ENCODE data around the gene IL34.

IL34 gene

DNA sequence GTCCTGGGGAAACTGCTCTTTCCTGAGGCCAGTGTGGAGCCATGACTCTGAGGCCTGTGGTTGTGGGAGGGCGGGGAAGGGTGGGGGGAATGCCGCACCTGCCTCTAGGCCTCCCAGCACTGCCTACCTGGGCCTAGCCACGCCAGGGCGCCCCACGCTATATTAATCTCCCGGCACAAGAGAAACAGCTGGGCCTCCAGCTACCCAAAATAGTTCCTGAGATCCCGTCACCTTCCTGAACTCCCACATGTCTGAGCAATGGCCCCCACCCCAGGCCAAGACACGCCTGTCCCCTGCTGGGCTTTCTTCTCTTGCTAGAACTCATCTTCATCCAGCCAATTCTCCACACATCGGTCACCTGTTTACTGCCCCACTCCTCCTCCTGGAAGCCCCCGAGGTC, 52.5 kb downstream of the IL34 start:
- no peak for DNase-seq (ENCODE audit: low read depth, low spot score)
- no peaks in the 10 kb centered on the region for H3K36me3 ChIP-seq (ENCODE audit: control insufficient read depth, insufficient read depth, low read length)
- no peaks in the 10 kb centered on the region for H3K27me3 ChIP-seq (ENCODE audit: control insufficient read depth, insufficient read depth, low read length)
- H3K4me1 ChIP-seq (ENCODE audit: control insufficient read depth, insufficient read depth, low read length), result peaks cover 21% of the 10 kb centered on the region
- no peak overlapping the region for H3K27ac ChIP-seq (ENCODE audit: low read length)
- H3K9me3 ChIP-seq (ENCODE audit: control insufficient read depth, insufficient read depth, low read length), result no peaks in the 10 kb centered on the region
- no peak overlapping the region for H3K4me3 ChIP-seq (ENCODE audit: low read length)
- WGBS (ENCODE audit: insufficient coverage, insufficient read length), result no CpG with 5 or more reads among the region's 10 CpGs

DNA sequence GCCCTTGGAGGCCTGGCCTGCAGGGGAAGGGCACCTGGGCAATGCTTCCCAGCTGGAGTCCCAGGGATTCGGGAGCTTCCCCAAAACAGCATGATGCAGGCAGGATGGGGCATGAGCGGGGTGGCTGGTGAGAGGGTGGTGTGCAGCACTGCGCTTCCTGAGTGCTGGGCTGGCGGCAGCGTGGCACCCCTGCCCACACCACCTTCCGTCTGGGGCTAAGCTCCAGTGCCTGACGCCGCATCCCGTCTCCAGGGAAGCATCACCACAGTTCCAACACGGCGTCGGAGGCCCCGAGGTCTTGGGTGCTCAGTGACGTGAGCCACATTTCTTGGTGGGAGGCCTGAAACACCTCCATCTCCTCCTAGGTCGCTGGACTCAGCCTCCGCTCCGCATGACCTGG, 53.3 kb downstream of the IL34 start:
- Histone ChIP-seq H3K4me1 (ENCODE audit: control insufficient read depth, insufficient read depth, low read length) (peaks cover 16% of the 10 kb centered on the region), H3K9me3 (ENCODE audit: control insufficient read depth, insufficient read depth, low read length) (no peaks in the 10 kb centered on the region), H3K4me3 (ENCODE audit: low read length) (no peak overlapping the region), H3K36me3 (ENCODE audit: control insufficient read depth, insufficient read depth, low read length) (no peaks in the 10 kb centered on the region), H3K27ac (ENCODE audit: low read length) (no peak overlapping the region), H3K27me3 (ENCODE audit: control insufficient read depth, insufficient read depth, low read length) (no peaks in the 10 kb centered on the region)
- no peak for DNase-seq (ENCODE audit: low read depth, low spot score)
- WGBS (ENCODE audit: insufficient coverage, insufficient read length), result no CpG with 5 or more reads among the region's 17 CpGs

- H3K27me3 ChIP-seq (ENCODE audit: control insufficient read depth, insufficient read depth, low read length), result no peaks in the 10 kb centered on the region
- DNase-seq (ENCODE audit: low read depth, low spot score), result no peak
- no peak overlapping the region for H3K4me3 ChIP-seq (ENCODE audit: low read length)
- no CpG with 5 or more reads among the region's 30 CpGs for WGBS (ENCODE audit: insufficient coverage, insufficient read length)
- H3K36me3 ChIP-seq (ENCODE audit: control insufficient read depth, insufficient read depth, low read length), result no peaks in the 10 kb centered on the region
- H3K4me1 ChIP-seq (ENCODE audit: control insufficient read depth, insufficient read depth, low read length), result peaks cover 15% of the 10 kb centered on the region
- no peaks in the 10 kb centered on the region for H3K9me3 ChIP-seq (ENCODE audit: control insufficient read depth, insufficient read depth, low read length)
- H3K27ac ChIP-seq (ENCODE audit: low read length), result no peak overlapping the region
Measured at GRCh38 chr16:70700101-70701020, 54.0 kb downstream of the IL34 start.

- H3K9me3 ChIP-seq (ENCODE audit: control insufficient read depth, insufficient read depth, low read length), result no peaks in the 10 kb centered on the region
- no CpG with 5 or more reads among the region's 3 CpGs for WGBS (ENCODE audit: insufficient coverage, insufficient read length)
- H3K27me3 ChIP-seq (ENCODE audit: control insufficient read depth, insufficient read depth, low read length), result no peaks in the 10 kb centered on the region
- H3K4me3 ChIP-seq (ENCODE audit: low read length), result no peak overlapping the region
- H3K36me3 ChIP-seq (ENCODE audit: control insufficient read depth, insufficient read depth, low read length), result no peaks in the 10 kb centered on the region
- H3K4me1 ChIP-seq (ENCODE audit: control insufficient read depth, insufficient read depth, low read length), result peaks cover 9% of the 10 kb centered on the region
- H3K27ac ChIP-seq (ENCODE audit: low read length), result no peak overlapping the region
- no peak for DNase-seq (ENCODE audit: low read depth, low spot score)
Measured at GRCh38 chr16:70701036-70701435, 54.7 kb downstream of the IL34 start.

DNA sequence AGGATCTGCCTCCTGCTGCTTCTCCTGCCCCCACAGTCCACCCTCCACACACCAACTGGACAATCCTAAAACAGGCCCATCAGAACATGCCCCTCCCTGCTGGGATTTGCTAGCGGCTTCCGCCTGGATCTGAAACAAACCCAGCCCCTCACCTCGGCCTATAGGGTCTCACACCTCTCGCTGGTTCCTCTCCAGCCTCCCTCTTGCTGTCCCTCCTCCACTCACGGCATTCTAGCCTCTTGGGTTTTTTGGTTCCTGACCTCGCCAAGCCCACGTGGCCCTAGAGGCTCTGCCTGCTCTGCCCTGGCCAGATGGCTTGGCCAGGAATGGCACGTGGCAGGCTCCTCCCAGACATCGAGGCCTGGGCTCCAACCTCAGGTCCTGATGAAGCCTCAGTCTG, 55.2 kb downstream of the IL34 start:
- no peak for DNase-seq (ENCODE audit: low read depth, low spot score)
- peaks cover 9% of the 10 kb centered on the region for H3K4me1 ChIP-seq (ENCODE audit: control insufficient read depth, insufficient read depth, low read length)

GRCh38 chr16:70701998-70702397, 55.6 kb downstream of the IL34 start:
- Histone ChIP-seq H3K9me3 (ENCODE audit: control insufficient read depth, insufficient read depth, low read length) (no peaks in the 10 kb centered on the region), H3K4me3 (ENCODE audit: low read length) (no peak overlapping the region), H3K27me3 (ENCODE audit: control insufficient read depth, insufficient read depth, low read length) (no peaks in the 10 kb centered on the region), H3K4me1 (ENCODE audit: control insufficient read depth, insufficient read depth, low read length) (peaks cover 9% of the 10 kb centered on the region), H3K27ac (ENCODE audit: low read length) (no peak overlapping the region), H3K36me3 (ENCODE audit: control insufficient read depth, insufficient read depth, low read length) (no peaks in the 10 kb centered on the region)
- no peak for DNase-seq (ENCODE audit: low read depth, low spot score)
- no CpG with 5 or more reads among the region's 8 CpGs for WGBS (ENCODE audit: insufficient coverage, insufficient read length)

More for the DNA sequence above, 55.2 kb downstream of the IL34 start:
- no peaks in the 10 kb centered on the region for H3K36me3 ChIP-seq (ENCODE audit: control insufficient read depth, insufficient read depth, low read length)
- H3K4me3 ChIP-seq (ENCODE audit: low read length), result no peak overlapping the region
- H3K9me3 ChIP-seq (ENCODE audit: control insufficient read depth, insufficient read depth, low read length), result no peaks in the 10 kb centered on the region
- no CpG with 5 or more reads among the region's 9 CpGs for WGBS (ENCODE audit: insufficient coverage, insufficient read length)
- no peaks in the 10 kb centered on the region for H3K27me3 ChIP-seq (ENCODE audit: control insufficient read depth, insufficient read depth, low read length)
- no peak overlapping the region for H3K27ac ChIP-seq (ENCODE audit: low read length)

DNA sequence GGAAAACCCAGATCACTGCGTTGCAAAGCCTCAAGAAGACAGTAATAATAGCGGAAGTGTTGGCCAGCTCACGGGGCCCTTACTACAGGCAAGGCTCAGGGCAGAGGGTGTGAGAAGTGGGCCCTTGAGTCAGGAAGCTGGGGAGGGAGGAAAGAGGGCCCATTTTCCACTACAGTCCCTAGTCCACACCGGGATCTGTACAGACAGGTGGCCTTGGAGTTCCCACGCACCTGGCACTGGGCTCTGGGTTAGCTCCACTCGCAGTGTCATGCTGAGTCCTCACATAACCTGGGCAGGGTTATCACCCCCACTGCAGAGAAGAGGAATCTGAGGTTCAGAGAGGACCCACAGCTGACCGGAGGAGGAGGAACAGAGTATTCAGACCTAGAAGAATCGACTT, 56.3 kb downstream of the IL34 start:
- Histone ChIP-seq H3K4me3 (ENCODE audit: low read length) (no peak overlapping the region), H3K36me3 (ENCODE audit: control insufficient read depth, insufficient read depth, low read length) (no peaks in the 10 kb centered on the region), H3K9me3 (ENCODE audit: control insufficient read depth, insufficient read depth, low read length) (no peaks in the 10 kb centered on the region), H3K27ac (ENCODE audit: low read length) (no peak overlapping the region), H3K4me1 (ENCODE audit: control insufficient read depth, insufficient read depth, low read length) (peaks cover 9% of the 10 kb centered on the region), H3K27me3 (ENCODE audit: control insufficient read depth, insufficient read depth, low read length) (no peaks in the 10 kb centered on the region)
- WGBS (ENCODE audit: insufficient coverage, insufficient read length), result no CpG with 5 or more reads among the region's 8 CpGs
- DNase-seq (ENCODE audit: low read depth, low spot score), result no peak

- Histone ChIP-seq H3K36me3 (ENCODE audit: control insufficient read depth, insufficient read depth, low read length) (no peaks in the 10 kb centered on the region), H3K27ac (ENCODE audit: low read length) (no peak overlapping the region), H3K4me1 (ENCODE audit: control insufficient read depth, insufficient read depth, low read length) (peaks cover 9% of the 10 kb centered on the region), H3K9me3 (ENCODE audit: control insufficient read depth, insufficient read depth, low read length) (no peaks in the 10 kb centered on the region), H3K4me3 (ENCODE audit: low read length) (no peak overlapping the region), H3K27me3 (ENCODE audit: control insufficient read depth, insufficient read depth, low read length) (no peaks in the 10 kb centered on the region)
- DNase-seq (ENCODE audit: low read depth, low spot score), result no peak
- no CpG with 5 or more reads among the region's 16 CpGs for WGBS (ENCODE audit: insufficient coverage, insufficient read length)
Measured at GRCh38 chr16:70703041-70703834, 56.9 kb downstream of the IL34 start.

DNA sequence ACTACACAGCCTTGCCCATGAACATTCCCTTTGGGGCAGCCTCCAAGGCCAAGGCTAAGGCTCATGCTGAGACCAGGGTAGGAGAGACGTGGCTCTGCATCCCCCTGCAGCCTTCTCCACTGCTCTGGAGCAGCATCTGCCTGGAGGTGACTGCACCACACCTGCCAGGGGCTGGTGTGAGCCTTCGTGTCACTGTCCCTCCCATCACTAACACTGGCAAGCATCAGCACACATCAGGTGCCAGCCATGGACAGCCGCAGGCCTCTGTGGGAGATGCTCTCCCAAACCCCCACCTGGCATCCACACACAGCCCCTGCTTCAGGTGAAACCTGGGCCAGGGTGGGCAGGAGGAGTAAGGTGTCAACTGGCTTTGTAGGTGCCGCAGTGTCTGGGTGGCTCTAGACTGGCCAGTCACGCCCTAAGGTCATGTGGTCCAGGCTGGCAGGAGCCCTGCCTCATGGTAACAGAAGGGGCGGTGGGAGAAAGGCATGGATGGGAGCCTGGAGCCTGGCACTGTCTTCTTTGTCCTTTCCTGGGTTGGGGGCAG, 57.5 kb downstream of the IL34 start:
- H3K27ac ChIP-seq (ENCODE audit: low read length), result no peak overlapping the region
- DNase-seq (ENCODE audit: low read depth, low spot score), result no peak
- H3K27me3 ChIP-seq (ENCODE audit: control insufficient read depth, insufficient read depth, low read length), result no peaks in the 10 kb centered on the region
- H3K36me3 ChIP-seq (ENCODE audit: control insufficient read depth, insufficient read depth, low read length), result no peaks in the 10 kb centered on the region
- H3K9me3 ChIP-seq (ENCODE audit: control insufficient read depth, insufficient read depth, low read length), result no peaks in the 10 kb centered on the region
- H3K4me3 ChIP-seq (ENCODE audit: low read length), result no peak overlapping the region
- H3K4me1 ChIP-seq (ENCODE audit: control insufficient read depth, insufficient read depth, low read length), result peaks cover 11% of the 10 kb centered on the region
- no CpG with 5 or more reads among the region's 6 CpGs for WGBS (ENCODE audit: insufficient coverage, insufficient read length)

DNA sequence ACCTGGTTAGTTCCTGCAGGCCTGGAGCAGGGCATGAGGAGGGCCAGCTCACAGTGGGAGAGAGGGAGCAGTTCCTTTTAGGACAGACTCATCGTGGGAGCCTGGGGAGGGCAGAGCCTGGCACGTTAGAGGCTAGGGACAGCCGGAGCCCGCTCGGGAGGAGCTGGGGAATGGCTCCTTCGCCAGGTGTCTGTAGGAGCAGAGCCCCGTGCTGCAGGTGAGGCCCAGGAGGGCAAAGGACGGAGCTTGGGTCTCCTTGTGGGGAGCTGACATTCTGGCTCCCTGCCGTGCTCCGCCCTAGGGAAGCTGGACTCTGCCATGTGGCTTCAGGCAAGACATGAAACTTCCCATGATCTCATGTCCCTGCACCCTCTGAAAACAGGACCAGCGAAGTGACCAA, 58.2 kb downstream of the IL34 start:
- no peaks in the 10 kb centered on the region for H3K9me3 ChIP-seq (ENCODE audit: control insufficient read depth, insufficient read depth, low read length)
- no peaks in the 10 kb centered on the region for H3K27me3 ChIP-seq (ENCODE audit: control insufficient read depth, insufficient read depth, low read length)
- H3K27ac ChIP-seq (ENCODE audit: low read length), result no peak overlapping the region
- H3K4me3 ChIP-seq (ENCODE audit: low read length), result no peak overlapping the region
- no CpG with 5 or more reads among the region's 11 CpGs for WGBS (ENCODE audit: insufficient coverage, insufficient read length)
- H3K36me3 ChIP-seq (ENCODE audit: control insufficient read depth, insufficient read depth, low read length), result no peaks in the 10 kb centered on the region
- no peak for DNase-seq (ENCODE audit: low read depth, low spot score)
- peaks cover 13% of the 10 kb centered on the region for H3K4me1 ChIP-seq (ENCODE audit: control insufficient read depth, insufficient read depth, low read length)

Data from iPS DF 6.9 (cell line).